ENCODE results near the gene CAPG.

- TF ChIP-seq, protein P1, sequence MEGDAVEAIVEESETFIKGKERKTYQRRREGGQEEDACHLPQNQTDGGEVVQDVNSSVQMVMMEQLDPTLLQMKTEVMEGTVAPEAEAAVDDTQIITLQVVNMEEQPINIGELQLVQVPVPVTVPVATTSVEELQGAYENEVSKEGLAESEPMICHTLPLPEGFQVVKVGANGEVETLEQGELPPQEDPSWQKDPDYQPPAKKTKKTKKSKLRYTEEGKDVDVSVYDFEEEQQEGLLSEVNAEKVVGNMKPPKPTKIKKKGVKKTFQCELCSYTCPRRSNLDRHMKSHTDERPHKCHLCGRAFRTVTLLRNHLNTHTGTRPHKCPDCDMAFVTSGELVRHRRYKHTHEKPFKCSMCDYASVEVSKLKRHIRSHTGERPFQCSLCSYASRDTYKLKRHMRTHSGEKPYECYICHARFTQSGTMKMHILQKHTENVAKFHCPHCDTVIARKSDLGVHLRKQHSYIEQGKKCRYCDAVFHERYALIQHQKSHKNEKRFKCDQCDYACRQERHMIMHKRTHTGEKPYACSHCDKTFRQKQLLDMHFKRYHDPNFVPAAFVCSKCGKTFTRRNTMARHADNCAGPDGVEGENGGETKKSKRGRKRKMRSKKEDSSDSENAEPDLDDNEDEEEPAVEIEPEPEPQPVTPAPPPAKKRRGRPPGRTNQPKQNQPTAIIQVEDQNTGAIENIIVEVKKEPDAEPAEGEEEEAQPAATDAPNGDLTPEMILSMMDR (conservative IDR thresholded peaks at IDR 0.05; ENCODE audit: low read length) = no peak
- no peak for TF ChIP-seq EZH2phosphoT487 (IDR thresholded peaks at IDR 0.05; ENCODE audit: borderline replicate concordance)
Measured at GRCh38 chr2:85414761-85415553, 4.8 kb upstream of the CAPG start.

Measured in Loucy (cell line).